Activated CD4-positive, alpha-beta T cell treated with anti-CD3 and anti-CD28 coated beads, Interleukin-2, amount 50 U/mL, for 1 hour (primary cell): ENCODE measurements around the gene TMEM45A.
"Not testable (repeated sequence)": the region's sequence is repeated elsewhere in the genome, so short reads cannot be mapped to it uniquely, and the experiment has no call there.

Source experiments
- DNase-seq: peaks from one replicate; pipeline ENCODE4 v3.0.0-alpha.2; 2020

TMEM45A gene

DNA sequence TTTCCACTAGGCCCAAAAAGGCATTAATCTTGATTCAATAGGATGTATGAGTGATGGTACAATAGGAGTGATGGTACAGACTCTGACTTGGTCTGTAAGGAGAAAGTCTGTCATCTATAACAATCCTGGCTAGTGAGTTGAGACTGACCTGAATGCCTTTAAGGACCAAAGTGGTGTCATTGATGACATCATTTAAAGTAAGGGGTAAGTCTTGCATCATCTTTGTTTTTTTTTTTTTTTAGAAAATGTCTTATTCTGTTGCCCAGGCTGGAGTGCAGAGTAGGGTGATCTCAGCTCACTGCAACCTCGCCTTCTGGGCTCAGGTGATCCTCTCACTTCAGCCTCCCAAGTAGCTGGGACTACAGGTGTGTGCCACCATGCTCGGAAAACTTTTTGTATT lies 5.6 kb upstream of the TMEM45A start:
- no peak for DNase-seq

DNA sequence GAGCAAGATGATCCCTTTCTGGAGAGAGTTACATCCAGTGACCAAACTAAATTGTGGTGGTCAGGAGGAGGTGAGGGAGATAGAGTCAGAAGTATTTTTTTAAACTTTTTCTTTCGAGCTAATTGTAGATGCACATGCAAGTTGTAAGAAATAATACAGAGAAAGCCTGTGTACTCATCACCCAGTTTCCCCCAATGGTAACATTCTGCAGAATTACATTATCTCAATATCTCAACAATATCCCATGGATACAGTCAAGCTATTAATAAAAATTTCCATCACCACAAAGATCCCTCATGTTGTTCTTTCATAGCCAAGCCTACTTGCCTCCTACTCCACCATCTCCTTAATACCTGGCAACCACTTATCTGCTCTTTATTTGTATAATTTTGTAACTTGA lies 3.3 kb upstream of the TMEM45A start:
- no peak for DNase-seq

DNA sequence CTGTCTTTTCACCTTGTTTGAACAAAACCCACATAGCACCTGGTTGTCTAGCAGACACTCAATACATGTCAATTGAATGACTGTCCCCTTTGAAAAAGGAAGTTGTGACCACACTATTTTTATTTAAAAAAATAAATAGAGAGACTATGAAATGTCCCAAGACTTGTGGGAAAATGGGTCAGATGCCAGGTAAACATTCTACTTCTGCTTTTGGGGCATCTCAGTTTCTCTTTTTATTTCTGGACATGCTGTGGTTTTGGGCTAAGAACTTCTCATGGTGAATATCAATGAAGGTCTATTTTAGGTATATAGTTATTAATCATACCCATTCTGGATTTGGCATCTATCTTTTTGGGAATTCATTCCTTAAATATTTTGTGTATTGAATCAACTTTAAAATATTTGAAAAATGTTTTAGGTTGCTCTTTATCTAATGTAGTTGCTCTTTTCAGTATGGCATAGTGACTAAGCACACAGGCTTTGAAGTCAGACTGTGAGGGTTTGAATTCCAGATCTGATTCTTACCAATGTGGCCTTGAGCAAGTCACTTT lies 4.4 kb downstream of the TMEM45A start:
- no peak for DNase-seq

DNA sequence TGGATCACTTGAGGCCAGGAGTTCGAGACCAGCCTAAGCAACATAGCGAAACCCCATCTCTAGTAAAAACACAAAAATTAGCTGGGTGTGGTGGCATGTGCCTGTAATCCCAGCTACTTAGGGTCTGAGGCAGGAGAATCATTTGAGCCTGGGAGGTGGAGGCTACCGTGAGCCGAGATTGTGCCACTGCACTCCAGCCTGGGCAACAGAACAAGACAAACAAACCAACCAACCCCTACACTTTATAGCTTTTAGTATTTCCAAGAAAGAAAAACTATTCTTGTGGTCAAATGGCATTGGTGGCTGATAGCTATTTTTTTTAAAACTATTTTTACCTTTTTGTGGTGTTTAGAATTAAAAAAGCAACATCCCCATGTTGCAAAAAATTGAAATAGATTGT lies 7.2 kb downstream of the TMEM45A start:
- no peak for DNase-seq

DNA sequence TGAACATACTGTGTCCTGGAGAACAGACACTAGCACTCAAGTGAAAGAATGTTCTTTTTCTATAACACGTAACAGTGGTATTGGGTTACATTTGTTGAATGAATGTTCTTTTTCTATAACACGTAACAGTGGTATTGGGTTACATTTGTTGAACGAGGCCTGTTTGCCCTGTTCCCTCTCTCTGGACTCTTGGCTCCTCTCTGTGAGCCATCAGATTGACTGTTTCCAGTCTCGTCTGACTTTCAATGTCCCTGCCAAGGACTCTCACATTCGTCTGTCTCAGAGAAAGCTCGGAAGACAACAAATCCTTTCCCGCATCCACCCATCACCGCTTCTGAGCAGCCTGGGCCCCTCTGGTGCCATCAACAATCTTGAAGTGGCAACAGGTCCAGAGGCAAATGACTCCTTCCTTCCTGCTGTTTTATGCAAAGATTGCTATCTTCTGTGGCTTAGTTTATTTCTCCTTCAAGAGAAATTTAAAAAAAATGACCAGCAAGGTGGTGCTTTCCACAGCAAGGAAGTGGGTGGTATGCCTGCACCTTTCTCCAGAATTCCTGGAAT lies 8.0 kb downstream of the TMEM45A start:
- no peak for DNase-seq

DNA sequence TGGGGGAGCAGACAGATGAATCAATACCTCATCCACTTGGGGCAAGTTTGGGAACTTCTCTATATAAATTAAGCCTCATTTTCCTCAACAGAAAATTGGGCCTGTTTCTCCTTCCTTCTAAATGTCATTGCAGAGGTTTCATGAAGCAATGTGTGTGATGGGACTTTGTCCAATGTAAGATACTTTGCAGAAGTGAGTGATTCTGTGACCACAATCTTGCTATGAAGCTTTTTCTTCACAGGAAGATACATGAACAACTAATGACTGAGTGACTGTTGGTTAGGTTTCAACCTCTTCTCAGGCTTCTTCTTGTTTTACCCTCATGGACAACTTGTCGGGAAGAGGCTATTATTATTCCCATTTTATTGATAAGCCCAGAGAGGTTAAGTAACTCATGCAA lies 11.0 kb downstream of the TMEM45A start:
- DNase-seq: no peak

DNA sequence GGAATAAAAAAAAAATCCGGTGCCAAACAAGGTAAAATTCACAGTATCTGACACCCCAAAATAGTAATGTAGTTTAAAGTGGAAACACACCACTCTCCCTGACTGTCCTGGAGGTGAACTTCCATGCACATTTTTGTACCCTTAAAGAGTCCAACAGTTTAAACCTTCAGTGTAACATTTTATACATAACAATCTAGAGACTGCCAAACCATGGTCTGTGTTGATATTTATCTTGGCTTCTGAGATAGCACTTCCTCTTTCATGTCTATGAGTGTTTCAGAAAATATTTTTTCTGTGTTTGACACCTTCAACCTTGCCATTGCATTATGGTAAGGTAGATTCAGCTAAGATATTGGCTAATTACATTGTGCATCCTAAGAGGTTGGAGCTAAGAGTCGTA lies 13.9 kb downstream of the TMEM45A start:
- no peak for DNase-seq

DNA sequence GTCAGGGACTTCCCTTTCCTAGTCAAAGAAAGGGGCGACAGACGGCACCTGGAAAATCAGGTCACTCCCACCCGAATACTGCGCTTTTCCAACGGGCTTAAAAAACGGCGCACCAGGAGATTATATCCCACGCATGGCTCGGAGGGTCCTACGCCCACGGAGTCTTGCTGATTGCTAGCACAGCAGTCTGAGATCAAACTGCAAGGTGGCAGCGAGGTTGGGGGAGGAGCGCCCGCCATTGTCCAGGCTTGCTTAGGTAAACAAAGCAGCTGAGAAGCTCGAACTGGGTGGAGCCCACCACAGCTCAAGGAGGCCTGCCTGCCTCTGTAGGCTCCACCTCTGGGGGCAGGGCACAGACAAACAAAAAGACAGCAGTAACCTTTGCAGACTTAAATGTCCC lies 17.4 kb downstream of the TMEM45A start:
- not testable (repeated sequence) for DNase-seq

DNA sequence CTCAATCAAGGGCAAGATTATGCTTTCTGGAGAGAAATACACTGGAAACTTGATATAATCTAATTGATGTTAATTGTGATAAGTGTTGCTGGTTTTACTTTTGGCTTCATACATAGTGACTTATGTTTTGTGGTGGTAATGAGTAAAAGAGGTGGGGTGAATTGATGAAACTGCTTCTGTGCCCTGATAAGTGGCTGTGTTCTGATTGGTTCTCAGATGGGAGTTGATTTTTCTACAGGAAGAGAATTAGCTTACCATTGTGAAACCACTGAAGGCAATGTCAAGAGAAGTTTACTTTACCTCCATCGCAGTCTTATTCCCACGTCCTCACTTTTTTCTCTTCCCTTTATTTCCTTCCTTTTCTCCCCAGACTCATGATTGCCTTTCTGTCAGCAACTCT lies 23.8 kb downstream of the TMEM45A start:
- no peak for DNase-seq

DNA sequence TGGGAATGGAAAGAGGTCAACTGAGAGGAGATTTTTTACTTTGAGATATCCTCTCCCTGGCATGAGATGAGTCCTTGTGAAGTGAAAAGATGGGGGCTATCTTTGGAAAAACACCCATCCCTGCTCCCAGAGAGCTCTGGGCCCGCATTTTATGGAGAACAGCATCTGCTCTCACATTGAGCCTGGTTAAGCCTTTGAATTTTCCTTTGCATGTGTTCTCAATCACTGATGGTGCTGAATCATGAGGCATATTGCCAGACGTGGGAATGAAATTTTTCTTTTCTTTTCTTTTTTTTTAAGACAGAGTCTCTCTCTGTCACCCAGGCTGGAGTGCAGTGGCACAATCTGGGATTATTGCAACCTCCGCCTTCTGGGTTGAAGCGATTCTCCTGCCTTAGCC lies 24.4 kb downstream of the TMEM45A start:
- no peak for DNase-seq

DNA sequence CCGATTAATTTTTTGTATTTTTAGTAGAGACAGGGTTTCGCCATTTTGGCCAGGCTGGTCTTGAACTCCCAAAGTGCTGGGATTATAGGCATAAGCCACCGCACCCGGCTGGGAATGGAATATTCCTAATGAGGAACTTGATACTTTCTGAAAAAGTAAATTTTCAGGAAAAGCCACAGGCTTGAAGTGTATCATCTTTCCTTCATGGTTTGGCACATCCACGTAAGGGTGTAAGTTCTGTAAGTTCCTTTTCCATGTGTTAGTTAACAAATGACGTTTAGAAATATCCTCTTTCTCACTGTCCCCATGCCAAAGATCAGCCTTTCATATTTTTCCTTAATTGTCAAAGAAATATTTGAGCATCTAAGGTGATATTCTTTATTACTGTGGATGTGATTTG lies 24.9 kb downstream of the TMEM45A start:
- DNase-seq: no peak

DNA sequence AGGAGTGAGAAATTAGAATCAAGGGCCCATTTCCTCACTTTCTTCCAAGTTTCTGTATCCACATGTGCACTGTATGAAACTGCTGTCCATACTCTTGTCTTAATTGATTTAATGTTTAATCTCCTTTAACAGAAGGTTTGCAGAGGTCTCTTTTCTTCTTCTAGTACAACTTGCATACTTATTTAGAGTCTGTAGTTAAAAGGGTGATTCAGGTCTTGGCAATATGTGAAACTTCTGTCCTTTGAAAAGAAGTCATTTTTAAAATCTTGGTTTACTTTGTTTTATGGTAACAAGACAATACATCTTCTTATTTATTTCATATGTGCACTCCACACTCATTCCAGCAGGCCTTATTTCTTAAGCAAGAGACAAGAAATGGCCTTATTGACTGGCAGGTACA lies 25.8 kb downstream of the TMEM45A start:
- no peak for DNase-seq

DNA sequence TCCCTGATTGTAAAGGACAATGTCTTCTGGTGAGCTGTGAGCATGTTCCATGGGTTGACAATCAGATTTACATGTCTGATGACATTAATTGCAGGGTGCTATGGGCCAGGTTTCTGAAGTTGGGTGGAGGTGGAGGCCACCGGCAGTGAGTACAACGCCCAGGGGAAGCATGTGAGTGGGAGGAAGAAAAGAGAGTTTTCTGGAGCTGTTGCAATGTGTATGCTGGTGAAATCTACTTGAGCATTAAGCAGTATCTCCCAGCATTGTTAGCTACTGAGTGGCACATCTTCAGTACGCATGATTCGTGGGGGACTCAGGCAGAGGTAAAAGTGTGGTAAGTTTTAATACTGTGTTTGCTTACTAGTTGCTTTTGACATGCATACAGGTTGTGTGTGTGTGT lies 26.6 kb downstream of the TMEM45A start:
- no peak for DNase-seq

DNA sequence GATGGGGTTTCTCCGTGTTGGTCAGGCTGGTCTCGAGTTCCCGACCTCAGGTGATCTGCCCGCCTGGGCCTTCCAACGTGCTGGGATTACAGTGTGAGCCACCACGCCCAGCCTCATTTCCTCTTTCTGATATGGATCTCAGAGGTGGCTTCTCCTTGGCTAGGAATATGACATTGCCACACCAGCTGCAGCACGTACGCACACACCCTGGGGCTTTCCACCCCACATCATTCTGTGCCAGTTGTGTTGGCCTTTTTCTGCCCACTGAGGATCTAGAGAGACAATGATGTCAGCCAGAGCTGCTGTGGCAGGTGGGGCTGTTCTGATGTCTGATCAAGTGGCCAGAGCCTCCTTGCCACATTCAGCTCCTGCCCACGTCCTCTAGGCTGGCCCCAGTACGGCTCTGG lies 29.0 kb downstream of the TMEM45A start:
- no peak for DNase-seq

DNA sequence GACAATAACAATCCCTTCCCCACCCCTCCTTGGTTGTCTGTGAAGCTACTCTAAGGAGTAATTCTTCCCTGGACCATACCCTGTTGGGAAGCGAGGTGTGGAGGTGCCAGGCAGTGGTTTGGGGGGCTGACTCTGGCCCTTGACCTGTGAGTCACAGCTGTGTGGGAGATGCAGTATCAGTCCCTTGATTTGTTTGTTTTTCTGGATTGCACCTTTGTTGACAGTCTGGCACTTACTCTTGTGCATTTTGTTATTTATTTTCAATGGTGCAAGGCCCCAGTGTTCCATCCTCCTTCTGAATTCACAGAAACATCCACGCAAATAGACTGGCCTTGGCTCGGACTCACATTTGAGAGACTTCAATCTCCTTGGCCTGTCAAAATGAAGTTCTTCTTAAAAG lies 29.7 kb downstream of the TMEM45A start:
- no peak for DNase-seq

DNA sequence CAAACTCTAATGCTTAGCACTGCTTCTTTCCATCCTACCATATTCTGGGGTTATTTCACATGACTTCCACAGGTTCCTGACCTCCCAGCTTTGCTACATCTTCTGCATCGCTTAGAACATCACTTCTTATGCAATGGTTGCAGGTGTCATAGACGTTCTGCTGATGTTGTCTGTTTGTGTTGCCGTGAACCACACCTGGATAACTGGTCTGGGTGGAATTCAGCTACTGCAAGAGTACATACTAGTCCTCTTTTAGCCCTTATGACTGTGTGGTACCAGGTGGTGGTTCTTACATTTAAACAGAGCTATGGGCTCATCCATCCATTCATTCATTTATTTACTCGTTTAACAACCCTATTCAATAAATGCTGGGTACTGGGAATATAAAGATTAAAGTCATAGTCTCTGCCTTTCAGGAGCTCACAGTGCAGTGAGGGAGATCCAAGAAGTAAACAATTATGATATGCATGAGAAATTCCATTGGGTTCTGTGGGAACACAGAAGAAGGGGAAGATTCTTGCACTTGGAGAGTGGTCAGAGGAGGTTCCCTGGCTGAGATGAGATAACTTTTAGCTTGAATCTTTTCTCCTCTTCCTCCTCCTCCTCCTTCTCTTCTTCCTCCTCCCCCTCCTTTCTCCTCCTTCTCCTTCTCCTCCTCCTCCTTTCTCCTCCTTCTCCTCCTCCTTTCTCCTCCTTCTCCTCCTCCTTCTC lies 30.8 kb downstream of the TMEM45A start:
- DNase-seq: no peak

DNA sequence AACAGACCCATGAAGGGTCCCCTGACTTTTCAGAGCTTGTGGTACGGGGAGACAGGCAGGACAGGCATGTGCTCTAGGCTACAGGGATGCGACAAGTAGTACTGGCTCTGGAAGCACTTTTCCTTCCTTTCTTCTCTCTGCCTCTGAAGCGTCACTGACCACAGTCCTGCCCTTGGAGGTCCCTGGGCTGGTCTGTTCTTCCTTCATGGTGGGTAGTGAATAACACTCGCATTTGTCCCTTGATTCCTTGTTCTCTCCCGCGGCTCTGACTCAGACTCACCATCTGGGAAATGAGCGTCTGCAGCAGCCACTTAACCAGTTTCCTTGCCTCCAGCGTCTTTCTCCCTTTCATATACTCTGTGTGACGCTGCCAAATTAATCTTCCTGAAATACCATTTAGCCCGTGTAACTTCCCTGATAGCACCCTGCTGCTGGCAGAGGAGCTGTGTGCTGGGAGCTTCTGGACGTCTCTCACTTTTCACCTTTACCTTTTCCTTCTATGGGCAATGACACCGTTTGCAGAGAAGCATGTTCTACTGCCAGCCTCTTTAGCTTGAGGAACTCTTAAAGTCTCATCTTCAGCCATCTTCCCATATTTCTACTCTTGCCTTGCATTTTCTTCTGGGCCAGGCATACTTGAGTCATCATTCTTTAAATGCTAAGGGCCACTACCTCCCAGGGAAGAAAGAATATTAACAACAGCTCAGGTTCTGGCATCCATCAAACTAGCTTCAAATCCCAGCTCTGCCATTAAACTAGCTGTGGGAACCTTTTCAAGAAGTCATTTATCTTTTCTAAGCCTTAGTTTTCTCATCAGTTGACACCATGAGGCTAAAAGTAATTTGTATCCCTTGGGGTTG lies 33.6 kb downstream of the TMEM45A start:
- DNase-seq: no peak

DNA sequence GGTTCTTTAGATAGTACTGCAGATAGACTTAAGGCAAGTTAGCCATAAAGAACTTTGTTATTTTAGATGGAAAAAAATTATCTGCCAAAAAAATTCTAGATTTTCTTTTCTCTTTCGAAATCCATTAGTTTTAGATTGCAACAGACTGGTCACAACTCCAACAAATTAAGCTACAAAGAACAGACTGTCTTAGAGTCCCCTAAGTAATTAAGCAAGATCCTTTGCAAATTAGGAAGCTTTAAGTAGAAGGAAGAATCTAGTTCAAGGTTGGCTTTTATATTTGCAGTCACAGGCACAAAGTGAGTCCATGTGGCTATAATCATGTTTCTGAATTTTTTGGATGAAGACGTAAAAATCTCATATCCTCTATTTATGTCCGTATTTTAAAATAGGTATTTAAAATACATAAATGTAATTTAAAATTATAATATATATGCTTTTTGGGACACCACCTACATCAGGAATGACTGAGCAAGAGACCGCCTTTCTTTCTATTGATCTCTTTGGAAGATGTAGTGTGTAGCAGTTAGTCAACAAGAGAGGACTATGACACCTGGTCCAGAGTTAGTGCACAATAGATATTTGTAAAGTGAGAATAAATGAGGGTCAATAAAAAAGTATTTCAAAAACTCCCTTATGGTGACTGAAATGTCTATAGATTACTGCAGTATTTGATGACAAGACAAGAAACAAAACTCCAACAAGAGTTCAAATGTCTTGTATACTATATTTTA lies 34.4 kb downstream of the TMEM45A start:
- no peak for DNase-seq

DNA sequence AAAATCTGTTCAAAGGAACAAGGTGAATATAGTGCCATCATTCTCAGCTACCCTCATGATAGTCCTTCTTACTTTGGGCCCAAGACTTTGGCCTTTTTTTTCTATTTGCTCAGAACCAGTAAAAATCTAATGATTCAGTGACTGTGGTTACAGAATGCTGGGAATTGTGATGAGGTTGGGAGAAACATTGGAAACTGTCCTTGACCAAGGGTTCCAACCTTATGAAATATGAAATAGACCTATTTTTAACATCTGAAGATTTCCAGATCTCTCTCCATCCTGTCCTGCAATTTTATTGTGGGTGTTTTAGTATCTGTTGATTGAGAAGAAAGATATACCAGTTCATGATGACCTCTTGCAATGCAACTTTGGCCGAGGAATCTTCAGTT lies 34.9 kb downstream of the TMEM45A start:
- no peak for DNase-seq

DNA sequence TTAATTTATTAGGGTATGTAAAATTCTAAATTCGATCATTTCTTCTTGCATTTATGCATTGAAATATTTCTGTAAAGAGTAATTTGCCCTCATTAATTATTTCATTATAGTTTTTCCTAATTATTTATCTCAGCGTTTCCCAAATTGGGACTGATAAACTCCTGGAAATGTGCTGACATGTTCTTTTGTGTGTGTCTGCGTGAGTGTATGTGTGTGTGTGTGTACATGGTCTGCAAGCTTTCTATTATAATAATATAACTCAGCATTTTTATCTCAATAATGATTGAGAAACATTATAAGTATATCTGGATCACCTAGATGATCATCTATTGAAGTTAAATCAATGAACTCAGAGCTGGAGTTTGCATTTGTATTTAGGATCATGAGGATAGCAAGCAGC lies 38.7 kb downstream of the TMEM45A start:
- DNase-seq: no peak

DNA sequence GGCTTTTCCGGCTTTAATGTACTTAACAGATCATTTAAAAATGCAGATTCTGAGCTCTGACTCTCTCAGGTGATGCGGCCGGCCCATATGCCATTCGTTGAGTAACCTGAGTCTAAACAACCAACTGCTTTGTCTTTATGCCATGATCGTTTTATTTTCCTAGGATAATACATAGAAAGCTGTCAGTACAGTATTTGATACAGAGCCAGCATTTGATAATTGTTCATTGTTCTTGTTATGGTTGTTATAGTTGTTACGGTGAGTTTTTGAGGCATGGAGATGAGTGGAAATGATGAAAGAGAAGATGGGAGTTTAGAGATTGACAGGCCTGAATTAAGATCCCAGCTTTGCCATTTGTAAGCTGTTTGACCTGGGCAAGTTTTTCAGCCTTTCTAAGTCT lies 40.0 kb downstream of the TMEM45A start:
- no peak for DNase-seq

DNA sequence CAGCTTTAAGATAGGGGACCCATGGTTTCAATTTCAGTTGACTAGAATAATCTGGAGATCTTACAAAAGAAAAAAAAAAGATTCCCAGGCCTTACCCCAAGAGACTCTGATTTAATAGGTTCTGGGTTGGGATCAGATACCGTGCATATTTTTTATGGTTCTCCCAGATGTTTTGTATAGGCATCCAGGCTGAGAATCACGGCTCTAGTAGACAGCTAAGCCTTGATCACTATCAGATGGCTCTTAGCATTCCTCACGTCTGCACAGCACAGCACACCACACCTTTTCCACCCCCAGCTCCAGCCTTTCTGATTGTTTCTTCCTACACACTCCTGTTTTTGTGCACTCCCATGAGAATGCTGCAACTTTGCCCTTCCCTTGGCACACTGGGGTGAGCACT lies 40.8 kb downstream of the TMEM45A start:
- no peak for DNase-seq

DNA sequence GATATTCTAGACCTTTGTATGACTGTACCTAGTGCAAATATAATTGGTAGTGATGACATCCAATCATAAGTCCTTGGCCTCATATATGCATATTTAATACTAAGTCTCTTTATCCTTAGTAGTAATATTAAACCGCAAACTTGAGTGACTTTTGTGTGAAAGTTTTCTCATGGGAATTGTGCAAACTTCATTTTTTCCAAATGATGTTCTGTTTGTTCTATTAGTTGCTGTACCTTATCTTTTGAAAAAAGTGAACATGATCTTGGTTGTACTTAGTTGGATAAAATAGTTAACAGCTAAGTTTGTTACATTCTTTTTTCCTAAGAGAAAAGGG lies 43.2 kb downstream of the TMEM45A start:
- DNase-seq: no peak
